Measurements from ENCODE around the gene COX5B.

GRCh38 chr2:97662895-97663625 is 17.2 kb downstream of the COX5B start:
- TF ChIP-seq CTCF (IDR thresholded peaks at IDR 0.05) (no peak), POLR2A (IDR thresholded peaks at IDR 0.05) (no peak)

Measured in testis (tissue), 2 donors.